GM04504 (cell line): ENCODE data around the gene ISYNA1.
"Not testable (repeated sequence)": the region's sequence is repeated elsewhere in the genome, so short reads cannot be mapped to it uniquely, and the experiment has no call there.

ENCODE experiments used
- DNase-seq: peaks from one replicate; pipeline ENCODE4 v3.0.0-alpha.2; 2012; ENCODE audit warnings: low read depth

ISYNA1 gene

GRCh38 chr19:18419195-18419698 is 18.7 kb downstream of the ISYNA1 start, which contains the start of gene SSBP4:
Gene SSBP4, plus strand, starts transcription at chr19:18419398. Its CDS starts 251 bp downstream, at chr19:18419649.
- DNase-seq, result peak; percentile 60

- no peak for DNase-seq
Observed at GRCh38 chr19:18418483-18419194, 19.3 kb downstream of the ISYNA1 start.

GRCh38 chr19:18418029-18418482 is 19.9 kb downstream of the ISYNA1 start:
- no peak for DNase-seq

GRCh38 chr19:18417250-18418028 is 20.5 kb downstream of the ISYNA1 start:
- DNase-seq, result peak; percentile 62

GRCh38 chr19:18416778-18417249 is 21.1 kb downstream of the ISYNA1 start:
- DNase-seq, result peak; percentile 82

- peak; percentile 57 for DNase-seq
Observed at GRCh38 chr19:18415178-18415867, 22.6 kb downstream of the ISYNA1 start.

- DNase-seq, result no peak
Observed at GRCh38 chr19:18414504-18415177, 23.3 kb downstream of the ISYNA1 start.

GRCh38 chr19:18412610-18413239 is 25.2 kb downstream of the ISYNA1 start:
- DNase-seq, result no peak

GRCh38 chr19:18408053-18408476 is 29.9 kb downstream of the ISYNA1 start:
- DNase-seq, result no peak

- DNase-seq, result no peak
Observed at GRCh38 chr19:18406749-18407148, 31.2 kb downstream of the ISYNA1 start.

GRCh38 chr19:18405754-18406153 is 32.2 kb downstream of the ISYNA1 start:
- DNase-seq, result not testable (repeated sequence)

- DNase-seq, result not testable (repeated sequence)
Observed at GRCh38 chr19:18402455-18403248, 35.3 kb downstream of the ISYNA1 start.

- DNase-seq, result no peak
Observed at GRCh38 chr19:18401580-18402112, 36.3 kb downstream of the ISYNA1 start.

- DNase-seq, result no peak
Observed at GRCh38 chr19:18399008-18399407, 38.9 kb downstream of the ISYNA1 start.

- no peak for DNase-seq
Observed at GRCh38 chr19:18397242-18398202, 40.4 kb downstream of the ISYNA1 start, which contains the start of gene LRRC25. Gene LRRC25, minus strand, starts transcription at chr19:18397622. Its CDS starts 659 bp downstream, at chr19:18396963.

GRCh38 chr19:18396471-18397241 is 41.3 kb downstream of the ISYNA1 start:
- no peak for DNase-seq

GRCh38 chr19:18393836-18394235 is 44.1 kb downstream of the ISYNA1 start:
- no peak for DNase-seq

GRCh38 chr19:18392926-18393325 is 45.0 kb downstream of the ISYNA1 start:
- no peak for DNase-seq
